Measurements from ENCODE around the gene IL17RE.

Gene IL17RE

DNA sequence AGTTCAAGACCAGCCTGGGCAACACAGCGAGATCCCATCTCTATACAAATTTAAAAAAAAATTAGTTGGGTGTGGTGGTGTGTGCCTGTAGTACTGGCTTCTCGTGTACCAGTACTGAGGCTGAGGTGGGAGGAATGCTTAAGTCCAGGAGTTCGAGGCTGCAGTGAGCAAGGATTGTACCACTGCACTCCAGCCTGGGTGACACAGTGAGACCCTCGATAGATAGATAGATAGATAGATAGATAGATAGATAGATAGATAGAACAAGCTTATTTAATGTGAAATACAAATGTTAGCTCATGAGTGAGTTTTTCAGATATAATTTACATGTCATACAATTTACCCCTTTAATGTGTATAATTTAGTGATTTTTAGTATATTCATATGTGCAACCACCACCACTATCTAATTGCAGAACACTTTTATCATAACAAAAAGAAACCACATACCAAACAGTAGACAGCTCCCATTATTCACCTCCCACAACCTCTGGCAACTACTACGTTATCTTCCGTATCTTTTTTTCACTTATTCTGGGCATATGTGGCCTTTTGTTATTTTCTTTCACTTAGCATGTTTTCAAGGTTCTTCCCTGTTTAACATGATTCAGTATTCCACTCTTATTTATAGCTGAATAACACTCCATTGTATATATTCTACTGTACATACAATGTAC lies 62.7 kb downstream of the IL17RE start:
- no peak for DNase-seq

All from cortex of kidney (tissue), 1 donor.